Trophoblast cell (in vitro differentiated cells and primary cell): Measurements from ENCODE around the gene CHIC2.

Experiments used
- DNase-seq, 2 donors: peaks; one replicate each; pipeline ENCODE4 v3.0.0-alpha.2; 2016
- H2AFZ ChIP-seq: 2 replicates; pipeline ENCODE4 v1.6.1; 2013; ENCODE audit warnings: low read length, moderate library complexity, mild to moderate bottlenecking; ENCODE audit not compliant: insufficient read depth, poor library complexity
- H2AK5ac ChIP-seq: 2 replicates; pipeline ENCODE4 v1.6.1; 2013; ENCODE audit warnings: mild to moderate bottlenecking, low read length
- H2BK120ac ChIP-seq: 2 replicates; pipeline ENCODE4 v1.6.1; 2013; ENCODE audit warnings: low read length, mild to moderate bottlenecking, moderate library complexity; ENCODE audit not compliant: insufficient read depth, poor library complexity
- H2BK12ac ChIP-seq: 2 replicates; pipeline ENCODE4 v1.6.1; 2013; ENCODE audit warnings: mild to moderate bottlenecking, low read length, moderate library complexity
- H2BK5ac ChIP-seq: 2 replicates; pipeline ENCODE4 v1.6.1; 2013; ENCODE audit warnings: low read length, low read depth, moderate library complexity, mild to moderate bottlenecking; ENCODE audit not compliant: poor library complexity
- H3K14ac ChIP-seq: 2 replicates; pipeline ENCODE4 v1.6.1; 2013; ENCODE audit warnings: mild to moderate bottlenecking, low read length
- H3K18ac ChIP-seq: 2 replicates; pipeline ENCODE4 v1.6.1; 2013; ENCODE audit warnings: mild to moderate bottlenecking, low read length
- H3K23ac ChIP-seq: 2 replicates; pipeline ENCODE4 v1.6.1; 2013; ENCODE audit warnings: low read length
- H3K27ac ChIP-seq: 2 replicates; pipeline ENCODE4 v1.5.1; 2013; ENCODE audit warnings: low read depth, mild to moderate bottlenecking, inconsistent platforms, low read length, moderate library complexity
- H3K27me3 ChIP-seq: 2 replicates; pipeline ENCODE4 v1.6.1; 2013; ENCODE audit warnings: inconsistent platforms, mild to moderate bottlenecking, low read length, moderate library complexity; ENCODE audit not compliant: insufficient read depth
- H3K36me3 ChIP-seq, 2 experiments: 1 replicate in 1 of 2; 2 replicates in 1 of 2; pipeline ENCODE4 v1.6.1; 2013; ENCODE audit warnings: low read length in 2 of 2, mild to moderate bottlenecking in 2 of 2, moderate library complexity in 1 of 2; ENCODE audit not compliant: insufficient read depth in 2 of 2, control insufficient read depth in 1 of 2
- H3K4ac ChIP-seq: 2 replicates; pipeline ENCODE4 v1.6.1; 2013; ENCODE audit warnings: low read depth, mild to moderate bottlenecking, low read length, moderate library complexity
- H3K4me1 ChIP-seq, 2 experiments: 1 replicate in 1 of 2; 2 replicates in 1 of 2; pipeline ENCODE4 v1.6.1; 2013; ENCODE audit warnings: low read length in 2 of 2, mild to moderate bottlenecking in 2 of 2, moderate library complexity in 1 of 2; ENCODE audit not compliant: insufficient read depth in 2 of 2, control insufficient read depth in 1 of 2
- H3K4me2 ChIP-seq: 2 replicates; pipeline ENCODE4 v1.6.1; 2013; ENCODE audit warnings: inconsistent platforms, mild to moderate bottlenecking, low read length, moderate library complexity
- H3K4me3 ChIP-seq: 2 replicates; pipeline ENCODE4 v1.5.1; 2013; ENCODE audit warnings: mild to moderate bottlenecking, low read depth, low read length, inconsistent platforms
- H3K79me1 ChIP-seq: one replicate; pipeline ENCODE4 v1.6.1; 2013; ENCODE audit warnings: low read length
- H3K79me2 ChIP-seq: 2 replicates; pipeline ENCODE4 v1.6.1; 2013; ENCODE audit warnings: low read length, mild to moderate bottlenecking; ENCODE audit not compliant: control insufficient read depth, insufficient read depth, poor library complexity
- H3K9ac ChIP-seq: 2 replicates; pipeline ENCODE4 v1.6.1; 2013; ENCODE audit warnings: mild to moderate bottlenecking, low read length
- H3K9me3 ChIP-seq: 2 replicates; pipeline ENCODE4 v1.6.1; 2013; ENCODE audit warnings: low read depth, mild to moderate bottlenecking, control low read depth, inconsistent platforms, low read length; ENCODE audit not compliant: insufficient read depth
- H4K12ac ChIP-seq: 2 replicates; pipeline ENCODE4 v1.6.1; 2013; ENCODE audit warnings: low read depth, mild to moderate bottlenecking, low read length, moderate library complexity
- H4K8ac ChIP-seq: 2 replicates; pipeline ENCODE4 v1.6.1; 2013; ENCODE audit warnings: low read depth, mild to moderate bottlenecking, low read length, moderate library complexity
- H4K91ac ChIP-seq: one replicate; pipeline ENCODE4 v1.6.1; 2013; ENCODE audit warnings: low read depth, mild to moderate bottlenecking, low read length, moderate library complexity
- WGBS: extraction: QIAGEN DNeasy Blood & Tissue Kit; methylation state at CpG from one replicate; pipeline ENCODE4 v1.1.7; 2013; ENCODE audit warnings: missing lambda C conversion rate; ENCODE audit not compliant: insufficient read length, insufficient coverage; ENCODE audit errors: extremely low coverage; 5-methylcytosine and 5-hydroxymethylcytosine counted together

Gene CHIC2

DNA sequence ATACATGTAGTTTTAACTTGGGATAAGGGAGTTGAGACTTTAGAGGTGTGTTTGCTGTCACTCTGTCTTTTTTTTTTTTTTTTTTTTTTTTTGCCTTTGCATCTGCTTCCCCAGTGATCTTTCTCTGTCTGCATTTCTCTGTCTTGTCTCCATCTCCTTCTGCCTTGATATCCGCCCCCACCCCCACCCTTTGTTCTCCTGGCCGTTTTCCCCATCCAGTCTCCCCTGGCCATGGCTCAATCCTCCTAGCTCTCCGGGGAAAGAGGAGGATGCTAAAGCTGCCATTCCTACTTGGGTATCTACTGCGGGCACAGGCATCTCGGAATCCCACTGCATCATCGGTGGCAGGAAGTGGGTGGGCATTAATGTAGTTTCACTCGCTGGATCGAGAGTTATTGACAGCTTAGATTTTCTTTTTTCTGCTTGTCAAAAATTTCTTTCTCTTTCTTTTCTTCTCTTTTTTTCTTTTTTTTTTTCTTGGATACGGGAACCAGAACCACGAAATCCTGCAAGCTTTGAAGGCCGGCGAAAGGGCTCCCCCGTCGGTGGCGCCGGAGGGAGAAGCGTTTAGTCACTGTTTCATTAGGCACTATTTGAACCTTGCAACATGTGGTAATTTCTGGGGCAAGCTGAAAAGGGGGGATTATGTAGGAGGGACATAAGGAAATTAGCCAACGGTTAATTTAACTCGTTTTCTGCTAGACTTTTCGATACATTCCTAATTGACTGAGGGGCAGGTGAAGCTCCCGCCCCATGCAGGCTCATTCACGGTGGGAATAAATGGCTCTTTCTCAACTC lies 43.7 kb upstream of the CHIC2 start:
- WGBS, result no CpG with 5 or more reads among the region's 22 CpGs
- no peak overlapping the region for H2AK5ac ChIP-seq
- no peak overlapping the region for H3K4me3 ChIP-seq

DNA sequence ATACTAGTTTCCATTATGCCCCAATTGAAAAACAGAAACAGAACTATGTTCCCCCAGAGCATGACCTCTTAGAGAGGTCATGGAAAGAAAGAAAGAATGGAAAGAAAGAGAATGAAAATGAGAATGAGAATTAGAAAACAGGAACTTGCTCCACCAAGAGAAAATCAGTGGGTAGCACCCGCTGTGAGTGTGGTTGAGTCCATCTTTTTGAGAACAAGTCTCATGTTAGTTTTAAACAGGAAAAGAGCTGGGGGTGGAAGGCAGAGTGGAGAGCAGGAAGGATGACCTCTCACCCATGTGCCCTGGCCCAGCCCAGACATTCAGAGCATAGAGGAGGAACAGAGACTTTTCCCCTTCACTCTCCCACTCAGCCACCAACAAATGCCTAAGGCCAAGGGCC lies 40.5 kb upstream of the CHIC2 start:
- H4K91ac ChIP-seq, result no peak overlapping the region
- H3K27ac ChIP-seq, result no peak overlapping the region
- H3K4me3 ChIP-seq, result no peak overlapping the region
- H3K4me1 ChIP-seq, result peaks cover 29 to 35% of the 10 kb centered on the region in 2 experiments
- no peak overlapping the region for H3K4ac ChIP-seq
- H3K23ac ChIP-seq, result no peak overlapping the region
- H3K9me3 ChIP-seq, result peaks cover 3% of the 10 kb centered on the region
- H3K18ac ChIP-seq, result no peak overlapping the region
- H4K8ac ChIP-seq, result no peak overlapping the region
- peaks cover 2% of the 10 kb centered on the region for H3K79me2 ChIP-seq
- no peak overlapping the region for H2BK5ac ChIP-seq
- no peak overlapping the region for H2AFZ ChIP-seq
- H3K4me2 ChIP-seq, result no peak overlapping the region
- WGBS, result no CpG with 5 or more reads among the region's 1 CpG
- peak overlapping the region; percentile 8 for H2BK12ac ChIP-seq
- peaks cover 46% of the 10 kb centered on the region for H3K27me3 ChIP-seq
- peak overlapping the region; percentile 5 for H2BK120ac ChIP-seq
- H3K79me1 ChIP-seq, result peaks cover 15% of the 10 kb centered on the region
- H3K36me3 ChIP-seq, result no peaks in the 10 kb centered on the region
- H4K12ac ChIP-seq, result no peak overlapping the region
- H2AK5ac ChIP-seq, result no peak overlapping the region
- DNase-seq, result no peak
- H3K14ac ChIP-seq, result no peak overlapping the region
- no peak overlapping the region for H3K9ac ChIP-seq

More for the DNA sequence above, 43.7 kb upstream of the CHIC2 start:
- H3K27me3 ChIP-seq, result peaks cover 24% of the 10 kb centered on the region
- no peak overlapping the region for H3K18ac ChIP-seq
- H3K79me1 ChIP-seq, result peaks cover 15% of the 10 kb centered on the region
- H3K9me3 ChIP-seq, result peaks cover 3% of the 10 kb centered on the region
- H3K14ac ChIP-seq, result no peak overlapping the region
- H2BK120ac ChIP-seq, result no peak overlapping the region
- H4K91ac ChIP-seq, result no peak overlapping the region
- H4K12ac ChIP-seq, result no peak overlapping the region
- H3K9ac ChIP-seq, result no peak overlapping the region
- H2BK5ac ChIP-seq, result no peak overlapping the region
- H2BK12ac ChIP-seq, result no peak overlapping the region
- H3K79me2 ChIP-seq, result peaks cover 2% of the 10 kb centered on the region
- H4K8ac ChIP-seq, result no peak overlapping the region
- no peak overlapping the region for H3K4me2 ChIP-seq
- no peak overlapping the region for H3K4ac ChIP-seq
- H3K27ac ChIP-seq, result no peak overlapping the region
- H3K36me3 ChIP-seq, result no peaks in the 10 kb centered on the region
- H2AFZ ChIP-seq, result no peak overlapping the region
- no peak overlapping the region for H3K23ac ChIP-seq
- peaks cover 24 to 27% of the 10 kb centered on the region in 2 experiments for H3K4me1 ChIP-seq
- no peak for DNase-seq

DNA sequence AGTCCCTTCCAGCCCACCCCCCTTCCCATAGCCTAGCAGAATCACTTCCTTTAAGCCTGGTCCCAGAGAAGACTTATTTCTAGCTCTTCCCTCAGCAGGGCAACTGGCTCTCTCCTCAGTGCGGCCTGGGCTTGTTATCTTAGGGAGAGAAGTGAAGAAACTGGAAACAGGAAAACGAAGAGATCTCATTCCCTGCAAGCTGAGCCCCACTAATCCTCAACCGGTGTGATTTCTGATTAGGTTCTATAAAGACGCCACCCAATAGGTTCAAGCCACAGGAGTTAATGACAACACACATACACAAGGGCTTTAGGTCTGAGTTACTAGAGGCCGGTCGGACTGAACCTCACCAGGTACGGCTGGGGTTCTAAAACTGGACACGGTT lies 38.8 kb upstream of the CHIC2 start:
- Histone ChIP-seq H3K9me3 (no peaks in the 10 kb centered on the region), H4K12ac (peak overlapping the region; percentile 2), H2BK120ac (no peak overlapping the region), H3K4me2 (peak overlapping the region; percentile 59), H3K79me2 (peaks cover 2% of the 10 kb centered on the region), H3K9ac (no peak overlapping the region), H3K27me3 (peaks cover 51% of the 10 kb centered on the region), H3K27ac (no peak overlapping the region), H2BK12ac (peak overlapping the region; percentile 66), H3K4ac (no peak overlapping the region), H3K79me1 (peaks cover 8% of the 10 kb centered on the region), H2BK5ac (no peak overlapping the region), H3K23ac (no peak overlapping the region), H3K4me3 (no peak overlapping the region), H3K14ac (no peak overlapping the region), H3K36me3 (no peaks in the 10 kb centered on the region), H3K4me1 (peaks cover 20 to 26% of the 10 kb centered on the region in 2 experiments), H3K18ac (no peak overlapping the region), H2AFZ (no peak overlapping the region), H4K91ac (peak overlapping the region; percentile 72), H4K8ac (peak overlapping the region; percentile 4), H2AK5ac (no peak overlapping the region)
- DNase-seq, result no peak
- WGBS, result no CpG with 5 or more reads among the region's 8 CpGs

DNA sequence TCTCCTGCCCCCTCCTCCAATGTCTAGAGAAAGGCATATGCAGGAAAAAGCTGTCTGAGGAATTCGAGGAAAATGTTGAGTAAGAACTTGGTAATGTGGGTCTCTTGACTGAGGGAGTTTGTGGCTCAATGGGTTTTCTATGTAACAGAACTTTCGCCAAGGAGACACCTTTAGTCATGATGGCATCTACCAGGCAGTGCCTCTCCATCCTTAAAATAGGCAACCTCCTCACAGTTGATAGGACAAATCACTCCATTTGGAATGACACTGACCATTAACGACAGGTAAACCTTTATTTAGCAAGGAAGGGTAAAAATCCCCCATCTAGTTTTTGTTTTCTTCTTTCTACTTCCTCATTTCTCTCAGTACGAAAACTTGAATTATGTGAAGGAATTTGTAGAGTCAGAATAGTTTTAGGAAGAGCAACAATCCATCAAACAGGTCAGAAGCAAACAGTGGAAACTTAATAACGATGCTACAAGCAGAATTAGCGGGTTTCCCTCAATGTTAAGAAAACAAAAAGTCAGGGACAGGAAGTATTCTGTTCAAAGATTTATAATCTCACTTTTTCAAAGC lies 38.2 kb upstream of the CHIC2 start:
- Histone ChIP-seq H2BK120ac (no peak overlapping the region), H3K27me3 (peaks cover 56% of the 10 kb centered on the region), H3K36me3 (no peaks in the 10 kb centered on the region), H4K91ac (no peak overlapping the region), H3K4me1 (peaks cover 20 to 26% of the 10 kb centered on the region in 2 experiments), H3K79me1 (peaks cover 8% of the 10 kb centered on the region), H3K18ac (no peak overlapping the region), H4K12ac (no peak overlapping the region), H3K14ac (no peak overlapping the region), H2BK12ac (no peak overlapping the region), H3K79me2 (peaks cover 2% of the 10 kb centered on the region), H3K4ac (no peak overlapping the region), H2BK5ac (no peak overlapping the region), H3K9ac (no peak overlapping the region), H4K8ac (no peak overlapping the region), H2AK5ac (no peak overlapping the region), H3K4me2 (no peak overlapping the region), H2AFZ (no peak overlapping the region), H3K27ac (no peak overlapping the region), H3K9me3 (no peaks in the 10 kb centered on the region), H3K23ac (no peak overlapping the region), H3K4me3 (no peak overlapping the region)
- no peak for DNase-seq
- no CpG with 5 or more reads among the region's 6 CpGs for WGBS
